T-helper 1 cell treated with Interleukin-12 subunit alpha and Interleukin-12 subunit beta and Interleukin-4 antibody, amounts not matched to agents 30 μg/mL and 1 μg/mL, for 36 hours (primary cell): Measurements from ENCODE around the gene NTNG1.
"Not testable (repeated sequence)": the region's sequence is repeated elsewhere in the genome, so short reads cannot be mapped to it uniquely, and the experiment has no call there.

Source experiments
- H3K27ac Mint-ChIP-seq: one replicate; pipeline ENCODE4 v1.8.0; 2021; ENCODE audit warnings: mild to moderate bottlenecking, mixed read lengths
- H3K27me3 Mint-ChIP-seq: one replicate; pipeline ENCODE4 v1.8.0; 2021; ENCODE audit warnings: low read depth, mixed read lengths
- H3K36me3 Mint-ChIP-seq: one replicate; pipeline ENCODE4 v1.8.0; 2021; ENCODE audit warnings: low read depth, mixed read lengths
- H3K4me1 Mint-ChIP-seq: one replicate; pipeline ENCODE4 v1.8.0; 2021; ENCODE audit warnings: low read depth, mixed read lengths
- H3K4me3 Mint-ChIP-seq: one replicate; pipeline ENCODE4 v1.8.0; 2021; ENCODE audit warnings: mild to moderate bottlenecking, moderate library complexity, mixed read lengths
- H3K9me3 Mint-ChIP-seq: one replicate; pipeline ENCODE4 v1.8.0; 2021; ENCODE audit warnings: mixed read lengths

The NTNG1 gene

DNA sequence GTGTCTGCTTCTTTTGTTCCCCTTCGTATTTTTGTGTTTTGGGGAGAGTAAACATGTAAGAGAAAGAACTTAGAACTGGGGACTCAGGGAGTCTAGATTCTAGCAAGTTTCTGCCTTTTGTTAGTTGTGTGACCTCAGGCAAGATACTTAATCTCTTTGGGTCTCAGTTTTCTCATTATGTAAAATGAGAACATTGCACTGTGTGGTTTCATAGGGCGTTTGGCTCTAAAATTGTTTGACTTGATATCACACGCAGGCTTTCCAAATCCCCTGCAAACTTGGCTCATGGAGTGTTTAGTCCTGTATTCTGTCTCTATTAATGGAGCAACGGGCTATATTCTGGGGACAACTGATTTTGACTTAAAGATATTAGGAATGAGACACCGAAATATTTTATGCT, 57.7 kb downstream of the NTNG1 start:
- Mint-ChIP-seq H3K27ac (no peak overlapping the region), H3K4me1 (no peaks in the 10 kb centered on the region), H3K36me3 (no peaks in the 10 kb centered on the region), H3K9me3 (no peaks in the 10 kb centered on the region), H3K27me3 (no peaks in the 10 kb centered on the region), H3K4me3 (no peak overlapping the region)

DNA sequence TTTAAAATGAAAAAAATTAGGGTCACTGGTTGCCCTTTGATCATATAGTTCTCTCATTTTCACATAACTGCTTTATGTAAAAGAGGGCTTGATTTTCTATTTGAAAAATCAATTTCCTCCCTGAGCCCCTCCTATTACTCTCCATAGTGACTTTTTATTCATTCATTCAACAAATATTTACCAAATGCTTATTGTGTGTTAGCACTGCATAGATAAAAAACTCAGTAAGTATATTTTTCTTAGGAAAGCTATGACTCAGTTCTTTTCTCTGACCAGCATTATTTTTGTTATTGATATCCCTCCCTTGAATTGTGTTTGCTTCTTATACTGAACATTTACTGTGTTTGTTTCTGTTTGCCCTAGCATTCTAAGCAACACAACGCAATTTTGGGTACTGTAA, 59.8 kb downstream of the NTNG1 start:
- no peaks in the 10 kb centered on the region for H3K4me1 Mint-ChIP-seq
- no peak overlapping the region for H3K4me3 Mint-ChIP-seq
- no peaks in the 10 kb centered on the region for H3K36me3 Mint-ChIP-seq
- no peaks in the 10 kb centered on the region for H3K27me3 Mint-ChIP-seq
- no peak overlapping the region for H3K27ac Mint-ChIP-seq
- H3K9me3 Mint-ChIP-seq = no peaks in the 10 kb centered on the region

DNA sequence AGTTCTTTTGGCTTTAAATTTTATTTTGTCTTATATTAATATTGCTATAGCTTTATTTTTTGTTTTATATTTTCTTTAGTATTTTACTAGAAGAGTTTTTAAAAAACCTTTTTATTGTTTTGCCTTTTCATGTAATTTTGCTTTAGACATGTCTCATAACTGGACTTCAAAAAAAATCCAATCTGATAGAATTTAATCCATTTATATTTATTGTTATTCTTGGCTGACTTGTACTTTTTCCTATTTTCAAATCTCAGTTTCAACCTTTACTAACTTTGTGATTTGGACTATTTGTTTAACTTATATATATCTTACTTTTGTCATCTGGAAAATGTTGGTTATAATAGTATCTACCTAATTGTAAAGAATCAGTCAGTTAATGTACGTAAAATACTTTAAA, 61.2 kb downstream of the NTNG1 start:
- no peaks in the 10 kb centered on the region for H3K4me1 Mint-ChIP-seq
- no peak overlapping the region for H3K27ac Mint-ChIP-seq
- no peaks in the 10 kb centered on the region for H3K27me3 Mint-ChIP-seq
- no peak overlapping the region for H3K4me3 Mint-ChIP-seq
- H3K36me3 Mint-ChIP-seq = no peaks in the 10 kb centered on the region
- H3K9me3 Mint-ChIP-seq = no peaks in the 10 kb centered on the region

DNA sequence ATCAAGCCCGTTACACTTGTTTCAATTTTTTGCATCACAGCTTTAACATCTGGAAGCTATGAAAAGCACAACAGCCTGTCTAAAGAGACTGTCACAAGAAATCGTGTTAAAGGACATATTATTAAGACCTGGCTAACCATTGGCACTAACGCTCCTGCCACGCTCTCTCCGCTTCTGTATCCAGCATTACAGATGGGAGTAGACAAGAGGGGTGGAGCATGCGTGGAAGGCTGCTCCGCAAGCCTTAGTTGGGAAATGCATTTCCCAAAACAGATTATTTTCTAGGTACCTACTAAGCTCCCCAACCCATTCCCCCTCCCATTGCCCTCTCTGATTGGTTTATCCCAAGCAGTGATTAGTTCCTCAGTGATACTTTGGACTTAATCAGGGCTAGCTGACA, 72.4 kb downstream of the NTNG1 start:
- Mint-ChIP-seq H3K9me3 (no peaks in the 10 kb centered on the region), H3K36me3 (no peaks in the 10 kb centered on the region), H3K4me3 (no peak overlapping the region)

DNA sequence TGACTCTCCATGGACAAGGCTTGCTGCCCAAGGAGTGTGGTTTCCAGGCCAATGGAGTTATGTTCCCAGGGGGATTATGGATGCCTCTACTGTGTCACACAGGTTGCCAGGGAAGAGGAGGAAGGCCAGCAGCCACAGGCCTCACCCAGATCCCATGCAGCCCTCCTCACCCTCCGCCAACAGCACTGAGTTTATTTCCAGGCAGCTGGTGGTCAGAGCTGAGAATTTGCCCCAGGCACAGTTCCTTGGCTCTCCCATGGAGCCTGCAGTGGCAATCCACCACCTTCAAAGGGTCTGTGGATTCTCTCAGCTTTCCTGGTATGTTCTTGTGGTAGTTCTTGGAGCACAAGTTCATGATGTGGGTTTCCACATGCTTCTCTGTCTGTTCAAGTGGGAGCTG, 79.2 kb downstream of the NTNG1 start:
- Mint-ChIP-seq H3K27ac (no peak overlapping the region), H3K4me3 (no peak overlapping the region), H3K4me1 (no peaks in the 10 kb centered on the region), H3K9me3 (no peaks in the 10 kb centered on the region), H3K36me3 (no peaks in the 10 kb centered on the region), H3K27me3 (no peaks in the 10 kb centered on the region)

More for the DNA sequence above, 72.4 kb downstream of the NTNG1 start:
- Mint-ChIP-seq H3K27ac (no peak overlapping the region), H3K27me3 (no peaks in the 10 kb centered on the region), H3K4me1 (no peaks in the 10 kb centered on the region)

DNA sequence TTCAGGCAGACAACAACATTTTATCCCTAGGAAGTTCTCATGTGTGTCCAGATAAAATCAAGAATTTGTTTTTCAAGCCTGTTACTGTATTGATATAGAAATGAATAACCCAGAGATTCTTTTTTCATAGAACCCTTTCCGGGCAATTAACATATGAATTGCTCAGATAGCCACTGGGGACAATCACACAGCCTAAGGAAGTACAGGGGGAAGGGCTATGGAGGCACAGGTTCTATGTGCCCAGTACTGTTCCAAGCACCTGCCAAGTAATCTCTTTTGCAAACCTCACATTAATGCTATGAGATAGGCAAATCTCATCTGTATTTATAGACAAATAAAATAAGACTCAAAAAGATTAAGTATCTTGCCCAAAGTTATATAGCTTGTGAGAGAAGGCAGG, 84.9 kb downstream of the NTNG1 start:
- Mint-ChIP-seq H3K4me3 (no peak overlapping the region), H3K4me1 (no peaks in the 10 kb centered on the region), H3K27ac (no peak overlapping the region), H3K9me3 (no peaks in the 10 kb centered on the region), H3K27me3 (no peaks in the 10 kb centered on the region), H3K36me3 (no peaks in the 10 kb centered on the region)

DNA sequence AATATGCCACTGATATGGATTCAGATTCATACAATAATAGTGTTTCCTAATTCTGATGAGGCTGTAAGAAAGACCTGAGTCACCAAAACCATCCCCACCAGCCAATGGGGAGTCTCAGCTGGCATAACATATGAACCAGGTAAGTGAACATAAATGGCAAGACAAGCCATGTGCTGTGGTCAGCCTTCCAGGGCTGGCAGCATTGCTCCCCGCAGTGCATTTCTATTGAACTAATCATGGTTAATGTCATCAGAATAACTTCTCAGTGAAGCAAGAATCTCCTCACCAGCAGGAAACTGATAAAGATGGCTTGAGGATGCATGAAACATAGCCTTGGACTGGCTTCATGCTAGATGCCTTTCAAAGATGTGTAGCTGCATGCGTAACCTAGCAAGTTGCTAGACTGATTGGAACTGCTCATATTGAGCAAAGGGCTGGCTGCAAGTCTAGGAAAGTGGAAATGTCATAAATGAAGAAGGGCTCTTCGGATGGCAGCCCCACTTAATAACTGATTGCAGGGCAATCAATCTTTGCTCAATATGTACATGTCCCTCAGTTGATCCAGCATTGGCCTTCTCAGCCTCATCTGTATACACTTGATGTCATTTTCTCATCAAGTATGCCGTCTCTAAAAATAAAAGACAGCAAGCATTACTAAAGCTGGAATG, 88.0 kb downstream of the NTNG1 start:
- H3K4me1 Mint-ChIP-seq = no peaks in the 10 kb centered on the region
- no peak overlapping the region for H3K27ac Mint-ChIP-seq
- H3K36me3 Mint-ChIP-seq = no peaks in the 10 kb centered on the region
- no peaks in the 10 kb centered on the region for H3K27me3 Mint-ChIP-seq
- H3K9me3 Mint-ChIP-seq = no peaks in the 10 kb centered on the region
- H3K4me3 Mint-ChIP-seq = no peak overlapping the region

DNA sequence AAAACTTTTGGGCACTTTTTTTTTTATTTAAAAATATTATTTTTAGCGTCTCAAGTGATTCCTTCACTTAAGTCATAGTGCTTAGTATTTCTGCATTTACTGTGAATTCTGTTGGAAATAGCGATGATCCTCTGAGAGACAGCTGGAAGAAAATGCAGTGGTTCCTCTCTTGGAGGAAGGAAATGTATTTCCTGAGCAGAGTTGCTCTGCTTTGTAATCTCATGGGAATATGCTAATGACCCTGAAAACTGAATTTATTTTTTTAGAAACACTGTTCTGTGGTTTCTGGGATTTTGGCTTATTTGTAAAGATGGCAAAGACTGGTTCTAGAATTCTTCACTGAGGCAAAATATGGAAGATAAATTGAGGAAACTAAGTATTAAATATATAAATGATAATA, 88.9 kb downstream of the NTNG1 start:
- no peaks in the 10 kb centered on the region for H3K4me1 Mint-ChIP-seq
- no peaks in the 10 kb centered on the region for H3K36me3 Mint-ChIP-seq
- no peaks in the 10 kb centered on the region for H3K27me3 Mint-ChIP-seq
- no peaks in the 10 kb centered on the region for H3K9me3 Mint-ChIP-seq
- H3K4me3 Mint-ChIP-seq = no peak overlapping the region
- H3K27ac Mint-ChIP-seq = no peak overlapping the region

DNA sequence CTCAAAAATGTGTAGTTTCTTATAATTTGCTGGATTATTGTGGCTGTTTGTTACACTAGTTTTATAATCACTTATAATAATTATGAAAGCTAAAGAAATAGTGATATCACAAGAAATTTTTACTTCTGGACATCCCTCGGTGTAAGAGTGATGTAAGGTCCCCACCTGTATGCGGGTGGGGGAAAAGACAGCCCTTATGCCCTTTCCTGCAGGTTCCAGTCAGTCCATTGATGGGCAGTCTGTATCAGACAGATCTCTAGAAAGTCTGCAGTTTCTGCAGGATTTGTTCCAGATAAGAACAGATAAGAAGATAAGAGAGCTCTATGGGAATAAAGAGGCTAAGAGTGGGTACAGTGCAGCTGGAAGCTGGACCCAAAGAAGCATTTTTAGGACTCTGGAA, 89.3 kb downstream of the NTNG1 start:
- no peaks in the 10 kb centered on the region for H3K36me3 Mint-ChIP-seq

DNA sequence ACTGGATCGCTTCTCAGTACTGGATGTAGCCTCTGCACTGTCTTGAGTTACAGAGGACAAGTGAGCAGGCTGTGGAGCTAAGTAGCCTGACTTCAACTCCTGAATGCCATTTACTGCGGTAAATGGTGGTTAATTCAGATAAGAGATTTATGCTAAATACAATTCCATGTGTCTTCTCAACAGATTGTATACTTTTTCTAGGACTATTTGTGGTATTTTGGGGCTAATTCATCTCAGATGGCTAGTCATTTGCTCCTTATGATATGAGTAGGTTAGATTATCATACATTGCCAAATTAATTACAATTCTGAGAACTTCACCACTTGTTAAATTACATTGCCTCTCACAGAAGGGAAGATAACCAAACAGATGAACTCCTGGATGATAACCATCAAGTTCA, 90.5 kb downstream of the NTNG1 start:
- no peaks in the 10 kb centered on the region for H3K27me3 Mint-ChIP-seq
- no peak overlapping the region for H3K4me3 Mint-ChIP-seq
- no peak overlapping the region for H3K27ac Mint-ChIP-seq
- H3K9me3 Mint-ChIP-seq = peaks cover 8% of the 10 kb centered on the region
- H3K4me1 Mint-ChIP-seq = no peaks in the 10 kb centered on the region
- no peaks in the 10 kb centered on the region for H3K36me3 Mint-ChIP-seq

More for the DNA sequence above, 89.3 kb downstream of the NTNG1 start:
- no peaks in the 10 kb centered on the region for H3K27me3 Mint-ChIP-seq
- H3K4me1 Mint-ChIP-seq = no peaks in the 10 kb centered on the region
- H3K9me3 Mint-ChIP-seq = no peaks in the 10 kb centered on the region
- H3K27ac Mint-ChIP-seq = no peak overlapping the region
- H3K4me3 Mint-ChIP-seq = no peak overlapping the region

DNA sequence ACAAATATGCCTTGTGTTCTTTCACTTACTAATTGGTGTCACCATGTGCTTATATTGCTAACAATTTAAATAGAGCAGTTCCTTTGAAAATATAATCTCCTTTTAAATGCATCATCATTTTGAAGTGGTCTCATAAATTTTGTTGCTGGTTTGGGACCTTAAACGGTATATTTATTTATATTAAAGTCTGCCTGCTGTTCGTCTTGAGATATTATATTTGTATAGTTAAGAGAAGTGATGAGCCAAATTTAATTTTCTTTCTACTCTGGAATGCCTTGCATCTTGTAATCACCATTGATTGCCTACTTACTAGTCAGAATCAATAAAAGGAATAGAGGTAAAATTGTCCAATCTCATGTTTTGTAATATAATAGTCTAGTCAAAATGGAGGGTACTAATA, 91.6 kb downstream of the NTNG1 start:
- no peaks in the 10 kb centered on the region for H3K27me3 Mint-ChIP-seq
- peaks cover 16% of the 10 kb centered on the region for H3K9me3 Mint-ChIP-seq
- no peak overlapping the region for H3K4me3 Mint-ChIP-seq
- no peaks in the 10 kb centered on the region for H3K4me1 Mint-ChIP-seq
- no peaks in the 10 kb centered on the region for H3K36me3 Mint-ChIP-seq
- no peak overlapping the region for H3K27ac Mint-ChIP-seq

DNA sequence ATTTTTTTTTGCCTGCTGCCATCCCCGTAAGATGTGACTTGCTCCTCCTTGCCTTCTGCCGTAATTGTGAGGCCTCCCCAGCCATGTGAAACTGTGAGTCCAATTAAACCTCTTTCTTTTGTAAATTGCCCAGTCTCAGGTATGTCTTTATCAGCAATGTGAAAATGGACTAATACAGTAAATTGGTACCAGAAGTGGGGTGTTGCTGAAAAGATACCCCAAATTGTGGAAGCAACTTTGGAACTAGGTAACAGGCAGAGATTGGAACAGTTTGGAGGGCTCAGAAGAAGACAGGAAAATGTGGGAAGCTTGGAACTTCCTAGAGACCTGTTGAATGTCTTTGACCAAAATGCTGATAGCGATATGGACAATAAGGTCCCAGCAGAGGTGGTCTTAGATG, 95.9 kb downstream of the NTNG1 start:
- not testable (repeated sequence) for H3K27me3 Mint-ChIP-seq, H3K4me1 Mint-ChIP-seq, H3K36me3 Mint-ChIP-seq, H3K4me3 Mint-ChIP-seq, H3K27ac Mint-ChIP-seq
- peaks cover 20% of the 10 kb centered on the region for H3K9me3 Mint-ChIP-seq

DNA sequence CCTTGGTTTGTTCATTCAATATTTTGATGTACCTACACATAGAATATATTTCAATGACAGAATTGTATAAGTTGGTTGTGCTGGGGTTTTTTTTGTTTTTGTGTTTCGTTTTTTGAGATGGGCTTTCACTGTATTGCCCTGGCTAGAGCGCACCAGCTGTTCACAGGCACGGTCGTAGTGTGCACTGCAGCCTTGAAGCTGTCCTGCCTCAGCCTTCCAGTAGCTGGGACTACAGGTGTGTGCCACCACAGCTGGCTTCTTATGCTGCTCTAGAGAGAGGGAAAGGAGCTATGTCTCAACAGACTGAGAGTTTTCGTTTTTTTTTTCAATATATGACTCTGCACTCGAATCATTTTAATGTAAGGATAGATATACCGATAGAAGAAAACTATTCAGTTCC, 102.6 kb downstream of the NTNG1 start:
- Mint-ChIP-seq H3K27ac (no peak overlapping the region), H3K9me3 (no peaks in the 10 kb centered on the region), H3K36me3 (no peaks in the 10 kb centered on the region), H3K4me3 (no peak overlapping the region), H3K27me3 (no peaks in the 10 kb centered on the region), H3K4me1 (no peaks in the 10 kb centered on the region)

DNA sequence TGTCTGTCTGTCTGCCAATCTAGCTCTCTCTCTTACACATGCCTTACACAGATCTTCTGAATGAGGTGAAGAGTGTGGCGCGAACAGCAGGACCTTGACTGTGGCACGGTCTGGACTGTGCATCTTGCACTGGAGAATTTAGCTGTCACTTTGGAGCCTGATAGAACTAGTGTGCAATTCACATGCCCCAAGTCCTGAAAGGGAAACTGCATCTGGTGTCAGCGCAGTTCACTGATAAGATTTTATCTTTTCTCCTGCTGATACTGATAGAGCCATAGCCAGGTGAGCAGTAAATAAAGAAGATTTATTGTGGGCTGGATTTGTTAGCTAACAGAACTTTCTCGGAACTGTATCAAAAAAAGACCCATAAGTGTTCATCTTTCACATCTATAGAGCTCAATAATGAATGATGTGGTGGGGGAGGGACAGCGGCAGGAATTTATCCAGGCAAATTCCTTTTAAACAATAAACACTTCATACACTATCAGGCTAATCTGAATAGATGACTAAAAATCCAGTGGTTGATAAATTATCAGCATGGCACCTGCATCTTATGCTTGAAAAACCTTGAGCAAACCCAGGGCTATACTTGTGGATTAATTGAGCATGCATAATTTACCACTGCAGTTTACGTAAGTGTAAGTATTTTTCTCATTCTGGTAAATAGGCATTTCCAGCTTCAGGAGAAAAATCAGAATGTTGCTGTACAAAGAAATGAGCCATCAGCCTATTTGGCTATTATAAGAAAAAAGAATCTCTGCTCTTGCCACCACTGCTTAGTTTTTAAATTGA, 104.1 kb downstream of the NTNG1 start:
- Mint-ChIP-seq H3K27ac (no peak overlapping the region), H3K27me3 (no peaks in the 10 kb centered on the region), H3K4me1 (no peaks in the 10 kb centered on the region), H3K9me3 (no peaks in the 10 kb centered on the region), H3K4me3 (no peak overlapping the region), H3K36me3 (no peaks in the 10 kb centered on the region)

DNA sequence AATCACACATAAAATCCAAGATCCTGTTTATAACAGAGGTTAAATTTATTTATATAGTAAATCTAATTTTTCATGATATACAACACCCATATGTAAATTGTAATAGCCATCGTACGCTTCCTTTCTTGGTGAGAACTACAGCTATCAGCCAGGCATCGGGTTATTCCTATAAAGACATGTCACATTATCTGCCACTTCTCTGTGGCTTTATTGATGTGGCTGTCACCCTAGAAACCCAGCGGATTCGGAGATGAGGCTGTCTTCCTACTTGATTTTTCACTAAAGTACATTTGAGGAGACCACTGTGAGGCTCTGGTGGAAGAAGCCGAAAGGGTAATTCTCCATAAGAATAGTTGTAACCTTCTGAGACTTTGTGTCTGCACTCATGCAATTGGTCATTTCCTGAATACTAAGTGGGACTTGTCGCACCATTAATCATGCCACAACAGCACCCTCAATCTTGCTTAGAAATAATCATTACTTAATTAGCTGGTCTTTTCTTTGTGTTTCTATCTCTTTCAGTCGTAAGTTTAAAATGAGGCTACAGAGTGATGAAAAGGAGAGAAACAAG, 106.0 kb downstream of the NTNG1 start:
- H3K36me3 Mint-ChIP-seq = no peaks in the 10 kb centered on the region
- H3K4me1 Mint-ChIP-seq = no peaks in the 10 kb centered on the region
- no peak overlapping the region for H3K27ac Mint-ChIP-seq
- H3K27me3 Mint-ChIP-seq = no peaks in the 10 kb centered on the region
- H3K4me3 Mint-ChIP-seq = no peak overlapping the region
- no peaks in the 10 kb centered on the region for H3K9me3 Mint-ChIP-seq
